Heart right ventricle (tissue), 16 donors: ENCODE measurements around the gene ENPP7. TPM values are rescaled to one million over a fixed set of nuclear protein-coding genes. Genes with fewer than 3 reads are reported as not detected.

Source experiments
- ATAC-seq, 8 donors: fragments of 200-7000 bp; cut with Tn5 transposase; one replicate each; pipeline ENCODE4 v1.9.1; 2020; ENCODE audit warnings: mild to moderate bottlenecking in 8 of 8, moderate library complexity in 8 of 8, moderate number of reproducible peaks in 1 of 8
- DNase-seq, 2 donors: peaks; one replicate each; pipeline ENCODE4 v3.0.0-alpha.2; 2020
- H3K27ac ChIP-seq, 10 donors: fragments of 200-600 bp; sonication (generic) in 2 of 10; one replicate each; pipeline versions ENCODE4 v1.5.0 to v1.8.0; 2020 to 2022; ENCODE audit warnings: mild to moderate bottlenecking in 3 of 10
- H3K27me3 ChIP-seq, 7 donors: fragments of 200-600 bp; one replicate each; pipeline ENCODE4 v1.8.0; 2021 to 2022; ENCODE audit warnings: mild to moderate bottlenecking in 2 of 7
- H3K36me3 ChIP-seq, 9 donors: fragments of 200-600 bp; sonication (generic) in 1 of 9; one replicate each; pipeline versions ENCODE4 v1.5.0 to v1.8.0; 2020 to 2022; ENCODE audit warnings: mild to moderate bottlenecking in 2 of 9
- H3K4me1 ChIP-seq, 9 donors: fragments of 200-600 bp; sonication (generic) in 1 of 9; one replicate each; pipeline versions ENCODE4 v1.5.0 to v1.8.0; 2020 to 2022; ENCODE audit warnings: mild to moderate bottlenecking in 4 of 9
- H3K4me3 ChIP-seq, 10 donors: fragments of 200-600 bp; sonication (generic) in 2 of 10; one replicate each; pipeline versions ENCODE4 v1.5.0 to v1.8.0; 2020 to 2022; ENCODE audit warnings: mild to moderate bottlenecking in 7 of 10, moderate library complexity in 2 of 10
- H3K9me3 ChIP-seq, 11 donors: fragments of 200-600 bp in 10 of 11; sonication (generic) in 2 of 11; one replicate each; pipeline versions ENCODE4 v1.5.0 to v1.8.0; 2013 to 2022; ENCODE audit warnings: mild to moderate bottlenecking in 2 of 11, control low read depth in 1 of 11, moderate library complexity in 1 of 11
- WGBS, 2 donors: extraction: QIAGEN DNeasy Blood & Tissue Kit; methylation state at CpG; one replicate each; pipeline ENCODE4 v1.1.7; 2013; ENCODE audit warnings: inconsistent platforms in 1 of 2; 5-methylcytosine and 5-hydroxymethylcytosine counted together
- intact Hi-C, 10 donors: fragments of 100-400 bp; cut with DNase I; formaldehyde crosslinking; loops; one replicate each; pipeline versions ENCODE4 v1.11.1 to v1.14.2; 2022
- long read RNA-seq, 3 donors: library from polyadenylated mRNA; unstranded; transcript quantifications; one replicate each; pipeline ENCODE4 v2.0.0, GENCODE V29; 2020 to 2021
- polyA plus RNA-seq, 2 donors: library from polyadenylated mRNA; stranded (reverse); fragments of 200-250 nt; gene quantifications; one replicate each; pipeline ENCODE4 v1.2.3, GENCODE V29; 2013
- total RNA-seq, 10 donors: library from RNA; stranded (reverse); fragmentation: NEBNext Ultra II Directional in 3 of 10; extraction: Animal tissue kit (Norgen Biotek cat#: 25700) in 3 of 10; gene quantifications; one replicate each; pipeline versions ENCODE4 v1.2.1 to v1.2.4, GENCODE V29; 2021 to 2023
- TF ChIP-seq, protein P1 (sequence below), 9 donors: fragments of 200-600 bp; sonication (generic) in 2 of 9; IDR thresholded peaks; one replicate each; pipeline versions ENCODE4 v1.5.0 to v1.8.0; 2021 to 2022; ENCODE audit warnings: antibody characterized with exemption in 9 of 9, mild to moderate bottlenecking in 5 of 9, moderate library complexity in 1 of 9
- donor health status: Arrhythmogenic right ventricular cardiomyopathy.
- donor health status: ischemic (EF 13 %, LVEDD 7.1; RV severe dilation, severe dysfunction).
- donor health status: healthy with polysubstance abuse.
- donor health status: DM: no; HTN: yes; CAD: no.
- donor health status: DM: no; HTN: no; CAD: no.
- donor health status: ischemic (EF 25% LVEDD 6.9; RV normal size, moderate dysfunction).
- donor health status: ischemic (EF 25% LVEDD 5.7; RV mildly dilated, moderate dysfunction).
- donor health status: healthy.
- donor health status: DM: yes; HTN: yes; CAD: no.
- donor health status: Ischemic cardiomyopathy.
- donor health status: ischemic (EF 35%, LVEDD 5.7; RV mildly dilated, moderate dysfunction).
- donor health status: nonischemic (EF 11% LVEDD 7.7; RV severe dilation, severe dysfunction).
- donor health status: DM: yes; HTN: yes; CAD: no.
- donor health status: PGD.
- donor health status: ischemic (EF 29% LVEDD 5.4; RV normal size, mild dysfunction).
- donor health status: nonischemic (EF 23%, LVEDD 6.1; RV moderate dilation, normal function).

ENPP7 gene
- not detected for total RNA-seq
- polyA plus RNA-seq = not detected
- long read RNA-seq, donor 1 = 0 reads
- long read RNA-seq, donor 2 = 0 reads
- long read RNA-seq, donor 3 = 0 reads

DNA sequence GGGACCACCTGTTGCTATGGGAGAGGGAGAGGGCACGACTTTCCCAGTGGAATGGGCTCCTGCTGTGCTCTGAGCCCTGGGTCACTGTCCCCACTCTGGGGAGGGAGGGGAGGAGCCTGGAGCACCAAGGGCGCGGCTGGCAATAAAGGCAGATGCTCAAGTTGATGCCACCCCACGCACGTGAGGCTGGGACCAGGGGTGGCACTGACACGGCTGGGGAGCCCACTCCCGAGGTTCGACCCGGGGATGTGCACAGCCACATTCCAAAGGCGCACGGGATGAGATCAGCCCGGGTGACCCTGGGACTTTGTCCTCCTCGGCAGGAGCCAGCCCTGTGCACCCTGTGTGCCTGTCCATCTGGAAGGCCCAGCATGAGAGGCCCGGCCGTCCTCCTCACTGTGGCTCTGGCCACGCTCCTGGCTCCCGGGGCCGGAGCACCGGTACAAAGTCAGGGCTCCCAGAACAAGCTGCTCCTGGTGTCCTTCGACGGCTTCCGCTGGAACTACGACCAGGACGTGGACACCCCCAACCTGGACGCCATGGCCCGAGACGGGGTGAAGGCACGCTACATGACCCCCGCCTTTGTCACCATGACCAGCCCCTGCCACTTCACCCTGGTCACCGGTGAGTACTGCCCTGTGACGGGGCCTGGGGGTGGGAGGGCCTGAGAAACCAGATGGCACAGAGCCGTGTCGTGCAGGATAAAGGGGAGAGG is at the start of gene ENPP7:
Gene ENPP7, plus strand, starts transcription at position 175 of the 715 bp plus-strand sequence. Its CDS starts 197 bp downstream, at position 372.
- Histone ChIP-seq H3K27me3 (no peaks in the 10 kb centered on the region), H3K4me1 (peaks cover 0 to 19% (median 11%) of the 10 kb centered on the region in 9 donors), H3K27ac (no peak within 1 kb of the TSS), H3K36me3 (no peaks in the 10 kb centered on the region), H3K4me3 (no peak within 1 kb of the TSS), H3K9me3 (no peaks in the 10 kb centered on the region)
- WGBS, 2 donors = 92 to 93% methylated on average over 33 of the region's 33 CpGs
- TF ChIP-seq, protein P1, sequence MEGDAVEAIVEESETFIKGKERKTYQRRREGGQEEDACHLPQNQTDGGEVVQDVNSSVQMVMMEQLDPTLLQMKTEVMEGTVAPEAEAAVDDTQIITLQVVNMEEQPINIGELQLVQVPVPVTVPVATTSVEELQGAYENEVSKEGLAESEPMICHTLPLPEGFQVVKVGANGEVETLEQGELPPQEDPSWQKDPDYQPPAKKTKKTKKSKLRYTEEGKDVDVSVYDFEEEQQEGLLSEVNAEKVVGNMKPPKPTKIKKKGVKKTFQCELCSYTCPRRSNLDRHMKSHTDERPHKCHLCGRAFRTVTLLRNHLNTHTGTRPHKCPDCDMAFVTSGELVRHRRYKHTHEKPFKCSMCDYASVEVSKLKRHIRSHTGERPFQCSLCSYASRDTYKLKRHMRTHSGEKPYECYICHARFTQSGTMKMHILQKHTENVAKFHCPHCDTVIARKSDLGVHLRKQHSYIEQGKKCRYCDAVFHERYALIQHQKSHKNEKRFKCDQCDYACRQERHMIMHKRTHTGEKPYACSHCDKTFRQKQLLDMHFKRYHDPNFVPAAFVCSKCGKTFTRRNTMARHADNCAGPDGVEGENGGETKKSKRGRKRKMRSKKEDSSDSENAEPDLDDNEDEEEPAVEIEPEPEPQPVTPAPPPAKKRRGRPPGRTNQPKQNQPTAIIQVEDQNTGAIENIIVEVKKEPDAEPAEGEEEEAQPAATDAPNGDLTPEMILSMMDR (IDR thresholded peaks at IDR 0.05) = no peak
- ATAC-seq (peak in 1 of 8 donors; percentile 15), DNase-seq (no peak)
- intact Hi-C loops = no loop called here

GRCh38 chr17:79681101-79681621 is 49.6 kb upstream of the ENPP7 start:
- Histone ChIP-seq H3K27ac (no peak overlapping the region), H3K4me3 (no peak overlapping the region), H3K9me3 (no peaks in the 10 kb centered on the region), H3K27me3 (peaks cover 0 to 59% (median 55%) of the 10 kb centered on the region in 7 donors), H3K36me3 (no peaks in the 10 kb centered on the region), H3K4me1 (no peaks in the 10 kb centered on the region)
- intact Hi-C loops = no loop called here
- TF ChIP-seq, protein P1 (IDR thresholded peaks at IDR 0.05) = no peak
- DNase-seq (no peak), ATAC-seq (no peak)
- WGBS, 2 donors = 66 to 70% methylated on average over 14 of the region's 14 CpGs

- 67 to 73% methylated on average over 9 of the region's 9 CpGs for WGBS, 2 donors
- TF ChIP-seq, protein P1 (IDR thresholded peaks at IDR 0.05) = no peak
These were observed 49.0 kb upstream of the ENPP7 start for GRCh38 chr17:79681628-79682261.

DNA sequence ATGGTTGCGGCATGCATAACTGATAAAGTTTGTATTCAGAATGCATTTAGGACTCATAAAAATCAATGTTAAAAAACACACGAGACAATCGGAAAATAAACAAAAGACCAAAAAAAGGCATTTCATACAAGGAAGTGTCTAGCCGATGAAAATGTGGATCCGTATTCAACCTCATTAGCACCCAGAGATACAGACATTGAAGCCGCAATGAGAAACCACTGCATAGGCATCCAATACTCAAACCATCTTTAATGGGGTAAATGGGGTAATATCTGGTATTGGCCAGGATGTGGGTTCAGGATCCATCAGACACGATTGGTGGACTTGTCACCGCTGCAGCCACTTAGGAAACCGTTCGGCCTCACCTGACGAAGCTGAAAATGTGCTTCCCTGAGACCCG is 47.4 kb upstream of the ENPP7 start:
- ATAC-seq (no peak), DNase-seq (no peak)
- Histone ChIP-seq H3K27me3 (peaks cover 0 to 74% (median 58%) of the 10 kb centered on the region in 7 donors), H3K27ac (no peak overlapping the region), H3K36me3 (no peaks in the 10 kb centered on the region), H3K4me3 (no peak overlapping the region), H3K4me1 (no peaks in the 10 kb centered on the region), H3K9me3 (no peaks in the 10 kb centered on the region)
- 88 to 92% methylated on average over 12 of the region's 12 CpGs for WGBS, 2 donors
- intact Hi-C loops = no loop called here
- TF ChIP-seq, protein P1 (IDR thresholded peaks at IDR 0.05) = no peak

More at GRCh38 chr17:79681628-79682261, 49.0 kb upstream of the ENPP7 start:
- intact Hi-C loops = no loop called here
- ATAC-seq (no peak), DNase-seq (no peak)
- H3K36me3 ChIP-seq = no peaks in the 10 kb centered on the region
- H3K4me1 ChIP-seq = no peaks in the 10 kb centered on the region
- H3K9me3 ChIP-seq = no peaks in the 10 kb centered on the region
- no peak overlapping the region for H3K27ac ChIP-seq
- H3K27me3 ChIP-seq = peaks cover 0 to 65% (median 61%) of the 10 kb centered on the region in 7 donors
- no peak overlapping the region for H3K4me3 ChIP-seq
